Measurements from ENCODE around the gene PLEKHH1. TPM values are rescaled to one million over a fixed set of nuclear protein-coding genes. Genes with fewer than 3 reads are reported as not detected.

Gene PLEKHH1
- total RNA-seq, 4 donors from 2014 or later, result 0.75 to 3.4 (median 2.5) TPM

DNA sequence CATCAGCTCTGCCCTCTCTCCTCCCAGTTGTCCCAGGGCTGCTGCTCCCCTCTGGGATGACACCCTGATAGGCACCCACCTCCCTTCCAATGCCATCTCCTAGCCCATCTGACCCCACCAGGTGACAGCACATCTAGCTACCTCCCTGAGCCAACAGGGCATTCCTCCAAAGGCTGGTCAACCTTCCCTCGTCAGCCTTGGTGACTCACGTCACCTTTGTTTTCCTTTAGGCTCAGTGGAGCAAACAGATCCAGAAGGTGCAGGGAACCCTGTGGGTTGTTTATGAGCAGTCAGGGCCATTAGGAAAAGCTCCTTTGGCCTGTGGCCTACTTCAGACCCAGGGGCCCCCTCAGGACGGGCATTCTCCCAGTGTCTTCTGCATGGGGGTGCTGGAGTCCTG is 34.6 kb downstream of the PLEKHH1 start:
- TF ChIP-seq, protein P1, sequence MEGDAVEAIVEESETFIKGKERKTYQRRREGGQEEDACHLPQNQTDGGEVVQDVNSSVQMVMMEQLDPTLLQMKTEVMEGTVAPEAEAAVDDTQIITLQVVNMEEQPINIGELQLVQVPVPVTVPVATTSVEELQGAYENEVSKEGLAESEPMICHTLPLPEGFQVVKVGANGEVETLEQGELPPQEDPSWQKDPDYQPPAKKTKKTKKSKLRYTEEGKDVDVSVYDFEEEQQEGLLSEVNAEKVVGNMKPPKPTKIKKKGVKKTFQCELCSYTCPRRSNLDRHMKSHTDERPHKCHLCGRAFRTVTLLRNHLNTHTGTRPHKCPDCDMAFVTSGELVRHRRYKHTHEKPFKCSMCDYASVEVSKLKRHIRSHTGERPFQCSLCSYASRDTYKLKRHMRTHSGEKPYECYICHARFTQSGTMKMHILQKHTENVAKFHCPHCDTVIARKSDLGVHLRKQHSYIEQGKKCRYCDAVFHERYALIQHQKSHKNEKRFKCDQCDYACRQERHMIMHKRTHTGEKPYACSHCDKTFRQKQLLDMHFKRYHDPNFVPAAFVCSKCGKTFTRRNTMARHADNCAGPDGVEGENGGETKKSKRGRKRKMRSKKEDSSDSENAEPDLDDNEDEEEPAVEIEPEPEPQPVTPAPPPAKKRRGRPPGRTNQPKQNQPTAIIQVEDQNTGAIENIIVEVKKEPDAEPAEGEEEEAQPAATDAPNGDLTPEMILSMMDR (IDR thresholded peaks at IDR 0.05 in 4 of 5, conservative IDR thresholded peaks at IDR 0.05 in 1 of 5), result no peak
- no peak for TF ChIP-seq POLR2A (IDR thresholded peaks at IDR 0.05)
- peak; percentile 18 to 34 for ATAC-seq
- Histone ChIP-seq H3K4me1 (peaks cover 7 to 10% of the 10 kb centered on the region in 2 donors), H3K4me3 (no peak overlapping the region), H3K9me3 (no peaks in the 10 kb centered on the region), H3K27me3 (no peaks in the 10 kb centered on the region), H3K27ac (no peak overlapping the region), H3K36me3 (no peaks in the 10 kb centered on the region)
- intact Hi-C loops (cut with DNase I; ENCODE audit: low total_unique reads), result no loop called here
- in situ Hi-C loops (cut with MboI; ENCODE audit: low sequenced_read_pairs in 4 of 4), result loop anchor here in 3 of 4 donors (5.0 to 10.0 kb wide), 3 partner anchors 40 to 143 kb away; no protein-coding TSS in a partner anchor
- DNase-seq, result peak in 1 of 2 donors; percentile 30

DNA sequence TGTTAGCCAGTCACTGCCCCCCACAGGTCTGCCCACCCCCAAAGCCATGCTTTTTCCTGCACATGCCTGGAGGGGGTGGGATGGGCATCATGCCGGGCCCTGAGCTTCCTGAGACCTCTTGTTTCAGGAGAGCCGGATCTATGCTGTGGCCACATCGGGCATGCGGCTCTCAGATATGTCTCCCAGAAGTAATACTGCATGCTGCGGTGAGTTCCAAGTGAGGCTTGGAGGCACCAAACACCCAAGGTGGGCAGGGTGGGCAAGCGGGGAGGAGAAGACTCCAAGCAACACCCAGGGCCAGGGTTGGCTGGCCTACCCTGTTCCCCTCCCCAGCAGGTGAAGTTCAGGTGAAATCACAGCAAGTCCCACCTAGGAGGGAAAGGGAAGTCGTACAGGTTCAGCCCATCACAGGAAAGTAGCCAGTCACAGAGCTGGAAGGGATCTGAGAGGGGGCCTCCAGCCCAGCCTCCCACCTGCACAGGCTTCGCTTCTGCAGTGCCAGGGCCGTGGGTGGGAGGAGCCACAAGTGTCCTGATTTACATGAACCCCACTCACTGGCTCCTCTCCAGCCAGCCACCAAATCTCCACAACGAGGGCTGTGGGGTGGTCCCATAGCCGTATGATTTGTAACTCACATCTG is 36.0 kb downstream of the PLEKHH1 start:
- intact Hi-C loops (cut with DNase I; ENCODE audit: low total_unique reads), result no loop called here
- TF ChIP-seq, protein P1 (IDR thresholded peaks at IDR 0.05 in 4 of 5, conservative IDR thresholded peaks at IDR 0.05 in 1 of 5), result no peak
- no peak for TF ChIP-seq POLR2A (IDR thresholded peaks at IDR 0.05)
- ATAC-seq (no peak), DNase-seq (no peak)
- Histone ChIP-seq H3K27ac (no peak overlapping the region), H3K9me3 (no peaks in the 10 kb centered on the region), H3K4me1 (peaks cover 7 to 10% of the 10 kb centered on the region in 2 donors), H3K36me3 (no peaks in the 10 kb centered on the region), H3K27me3 (no peaks in the 10 kb centered on the region), H3K4me3 (no peak overlapping the region)
- in situ Hi-C loops (cut with MboI; ENCODE audit: low sequenced_read_pairs in 4 of 4), result loop anchor here in 3 of 4 donors (5.0 to 10.0 kb wide), 3 partner anchors 42 to 144 kb away; no protein-coding TSS in a partner anchor

DNA sequence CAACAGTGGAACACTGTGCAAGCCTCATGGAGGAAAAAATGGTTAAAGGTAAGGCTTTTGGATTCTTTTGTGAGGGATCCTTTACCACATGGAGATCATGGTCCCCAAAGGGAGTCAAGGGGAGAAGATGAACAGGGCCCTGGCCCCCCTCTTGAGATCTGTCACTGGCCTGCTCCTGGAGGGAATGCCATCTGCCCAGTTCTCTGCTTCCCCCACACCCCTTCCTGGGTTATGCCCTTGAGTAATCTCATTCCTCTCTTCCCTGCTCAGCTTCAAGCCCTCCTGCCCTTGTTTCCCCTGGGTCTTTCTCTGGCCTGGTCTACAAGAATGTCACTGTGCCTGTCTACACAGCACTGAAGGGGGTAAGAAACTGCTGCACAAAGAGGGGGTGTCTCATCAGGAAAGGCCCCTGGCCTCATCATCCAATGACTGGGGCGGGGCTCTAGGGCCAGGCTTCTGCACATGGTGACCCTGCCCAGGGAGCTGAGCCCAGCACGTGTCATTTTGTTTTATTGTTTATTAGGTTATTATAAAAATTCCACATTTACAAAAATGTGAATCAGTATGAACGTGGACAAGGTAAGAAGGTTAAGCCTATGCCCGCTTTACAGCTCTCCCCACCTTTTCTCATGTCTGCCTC is 36.7 kb downstream of the PLEKHH1 start:
- intact Hi-C loops (cut with DNase I; ENCODE audit: low total_unique reads), result no loop called here
- ATAC-seq, result no peak
- in situ Hi-C loops (cut with MboI; ENCODE audit: low sequenced_read_pairs in 4 of 4), result loop anchor here (5.0 to 10.0 kb wide), 3 partner anchors 42 to 145 kb away; no protein-coding TSS in a partner anchor

DNA sequence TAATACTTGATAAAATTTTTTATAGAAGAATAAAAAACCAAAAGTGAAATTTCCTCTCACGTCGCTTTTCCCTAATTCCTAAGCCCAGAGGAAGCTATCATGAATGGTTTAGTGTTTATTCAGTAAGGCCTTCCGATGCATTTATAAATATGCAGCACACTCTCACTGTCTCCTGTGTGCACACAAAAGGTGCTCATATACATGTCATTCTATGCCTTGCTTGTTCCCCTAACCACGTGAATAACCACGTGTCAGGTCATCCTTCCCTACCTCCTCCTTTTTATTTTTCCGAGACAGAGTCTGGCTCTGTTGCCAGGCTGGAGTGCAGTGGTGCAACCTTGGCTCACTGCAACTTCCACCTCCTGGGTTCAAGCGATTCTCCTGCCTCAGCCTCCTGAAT is 37.4 kb downstream of the PLEKHH1 start:
- DNase-seq, result no peak
- Histone ChIP-seq H3K4me3 (no peak overlapping the region), H3K4me1 (peaks cover 7 to 10% of the 10 kb centered on the region in 2 donors), H3K27ac (no peak overlapping the region), H3K36me3 (no peaks in the 10 kb centered on the region), H3K9me3 (no peaks in the 10 kb centered on the region), H3K27me3 (no peaks in the 10 kb centered on the region)
- intact Hi-C loops (cut with DNase I; ENCODE audit: low total_unique reads) (no loop called here), in situ Hi-C loops (cut with MboI; ENCODE audit: low sequenced_read_pairs in 4 of 4) (loop anchor here in 1 of 4 donors (10.0 kb wide), 1 partner anchor 146 kb away; no protein-coding TSS in a partner anchor)
- no peak for ATAC-seq
- TF ChIP-seq, protein P1 (IDR thresholded peaks at IDR 0.05 in 4 of 5, conservative IDR thresholded peaks at IDR 0.05 in 1 of 5), result no peak
- TF ChIP-seq POLR2A (IDR thresholded peaks at IDR 0.05), result no peak

More for the DNA sequence above, 36.7 kb downstream of the PLEKHH1 start:
- no peak for DNase-seq
- TF ChIP-seq, protein P1 (IDR thresholded peaks at IDR 0.05 in 4 of 5, conservative IDR thresholded peaks at IDR 0.05 in 1 of 5), result no peak
- TF ChIP-seq POLR2A (IDR thresholded peaks at IDR 0.05), result no peak
- Histone ChIP-seq H3K9me3 (no peaks in the 10 kb centered on the region), H3K4me3 (no peak overlapping the region), H3K27me3 (no peaks in the 10 kb centered on the region), H3K4me1 (peaks cover 7 to 10% of the 10 kb centered on the region in 2 donors), H3K36me3 (no peaks in the 10 kb centered on the region), H3K27ac (no peak overlapping the region)
